ENCODE results near the gene SYT8.

The SYT8 gene

DNA sequence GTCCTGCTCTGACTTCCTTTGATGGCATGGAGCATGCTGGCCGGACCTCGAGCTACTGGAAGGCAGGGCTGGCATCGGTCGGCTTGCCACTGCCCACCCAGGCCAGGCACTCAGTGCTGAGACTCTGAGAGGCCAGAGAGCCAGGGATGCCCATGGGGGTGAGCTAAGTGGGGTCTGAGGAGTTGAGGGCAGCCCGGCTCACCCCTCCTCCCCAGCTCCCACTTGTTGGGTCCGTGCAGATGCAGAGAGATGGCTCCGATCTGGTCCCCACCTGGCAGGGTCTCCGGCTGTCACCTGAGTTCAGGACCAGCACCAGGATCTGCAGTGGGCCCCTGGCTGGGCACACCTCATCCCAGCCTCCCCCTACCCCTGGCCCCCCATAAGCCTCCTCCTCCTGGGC, 31.4 kb downstream of the SYT8 start:
- in situ Hi-C loops (cut with HindIII; ENCODE audit: low pct_ligation_motif_present, low sequenced_read_pairs): no loop called here
- TF ChIP-seq CTCF (IDR thresholded peaks at IDR 0.05; ENCODE audit: low read depth, low read length, missing control alignments): no peak
- H3K36me3 ChIP-seq (replicated peaks): no peaks in the 10 kb centered on the region
- no peak overlapping the region for H3K27ac ChIP-seq
- no peak overlapping the region for H3K4me3 ChIP-seq (ENCODE audit: low read depth, low read length)
- peaks cover 5% of the 10 kb centered on the region for H3K27me3 ChIP-seq (replicated peaks)
- DNase-seq: no peak

GRCh38 chr11:1866776-1867175, 32.0 kb downstream of the SYT8 start:
- Histone ChIP-seq H3K4me3 (ENCODE audit: low read depth, low read length) (no peak overlapping the region), H3K36me3 (replicated peaks) (no peaks in the 10 kb centered on the region), H3K27me3 (replicated peaks) (peaks cover 5% of the 10 kb centered on the region), H3K27ac (no peak overlapping the region)
- TF ChIP-seq CTCF (IDR thresholded peaks at IDR 0.05; ENCODE audit: low read depth, low read length, missing control alignments): no peak
- in situ Hi-C loops (cut with HindIII; ENCODE audit: low pct_ligation_motif_present, low sequenced_read_pairs): no loop called here
- no peak for DNase-seq

DNA sequence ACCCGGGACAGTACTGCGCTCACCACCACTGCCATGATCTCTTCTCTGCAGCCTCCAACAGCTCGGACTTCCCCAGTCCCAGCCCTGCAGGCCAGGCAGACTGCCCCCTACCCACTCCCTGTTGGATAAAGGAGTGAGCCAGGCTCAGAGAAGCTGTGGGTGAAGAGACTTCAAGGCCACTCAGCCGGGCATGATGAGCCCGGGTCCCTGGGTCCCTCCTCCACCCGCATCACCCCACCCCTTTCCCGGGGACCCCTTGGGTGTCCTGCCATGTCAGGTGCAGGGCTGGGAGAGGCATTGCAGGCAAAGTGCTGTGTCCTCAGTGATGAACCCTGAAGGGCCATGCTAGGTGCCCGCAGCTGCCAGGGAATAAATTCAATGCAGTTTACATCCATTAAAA, 32.6 kb downstream of the SYT8 start:
- Histone ChIP-seq H3K27me3 (replicated peaks) (peaks cover 5% of the 10 kb centered on the region), H3K27ac (no peak overlapping the region), H3K36me3 (replicated peaks) (no peaks in the 10 kb centered on the region), H3K4me3 (ENCODE audit: low read depth, low read length) (no peak overlapping the region)
- TF ChIP-seq CTCF (IDR thresholded peaks at IDR 0.05; ENCODE audit: low read depth, low read length, missing control alignments): no peak
- DNase-seq: no peak
- in situ Hi-C loops (cut with HindIII; ENCODE audit: low pct_ligation_motif_present, low sequenced_read_pairs): no loop called here

- no peaks in the 10 kb centered on the region for H3K36me3 ChIP-seq (replicated peaks)
- TF ChIP-seq CTCF (IDR thresholded peaks at IDR 0.05; ENCODE audit: low read depth, low read length, missing control alignments): no peak
- H3K27ac ChIP-seq: no peak overlapping the region
- DNase-seq: no peak
- in situ Hi-C loops (cut with HindIII; ENCODE audit: low pct_ligation_motif_present, low sequenced_read_pairs): no loop called here
- H3K4me3 ChIP-seq (ENCODE audit: low read depth, low read length): no peak overlapping the region
- H3K27me3 ChIP-seq (replicated peaks): peaks cover 5% of the 10 kb centered on the region
Observed at GRCh38 chr11:1868056-1868635, 33.4 kb downstream of the SYT8 start.

GRCh38 chr11:1868636-1869291, 34.0 kb downstream of the SYT8 start:
- TF ChIP-seq CTCF (IDR thresholded peaks at IDR 0.05; ENCODE audit: low read depth, low read length, missing control alignments): no peak
- Histone ChIP-seq H3K4me3 (ENCODE audit: low read depth, low read length) (no peak overlapping the region), H3K27me3 (replicated peaks) (peaks cover 5% of the 10 kb centered on the region), H3K36me3 (replicated peaks) (no peaks in the 10 kb centered on the region), H3K27ac (no peak overlapping the region)
- in situ Hi-C loops (cut with HindIII; ENCODE audit: low pct_ligation_motif_present, low sequenced_read_pairs): no loop called here
- no peak for DNase-seq

Measured in brain microvascular endothelial cell (primary cell).